ENCODE results near the gene NFYC. TPM values are rescaled to one million over a fixed set of nuclear protein-coding genes. Genes with fewer than 3 reads are reported as not detected.
A peak's percentile ranks its signal among the peaks of the same experiment; 100 is the strongest.

The NFYC gene
- total and polyA plus RNA-seq, 2 experiments from 2014 or later = 23.7 to 28.3 TPM

DNA sequence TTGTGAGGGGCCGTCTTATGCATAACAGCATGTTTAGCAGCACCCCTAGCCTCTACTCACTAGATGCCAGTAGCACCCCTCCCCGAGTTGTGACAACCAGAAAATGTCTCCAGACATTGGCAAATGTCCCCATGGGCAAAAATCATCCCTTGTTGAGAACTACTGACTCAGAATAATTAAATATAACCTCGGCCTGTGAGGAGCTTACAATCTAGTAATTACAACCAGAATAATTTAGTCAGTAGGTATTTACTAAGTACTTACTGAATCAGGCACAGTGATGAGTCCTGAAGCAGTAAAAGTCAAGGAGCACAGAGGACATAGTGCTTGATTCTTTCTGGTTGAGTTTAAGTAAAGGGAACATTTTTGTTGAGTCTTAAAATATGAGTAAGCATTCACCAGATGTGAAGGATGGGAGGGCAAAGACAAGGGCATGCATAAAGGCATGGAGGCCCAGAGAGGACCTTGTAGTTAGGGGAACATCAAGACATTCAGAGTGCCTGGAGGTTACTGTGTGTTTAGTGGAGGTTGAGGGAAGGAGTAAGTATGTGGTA is 48.0 kb downstream of the NFYC start:
- no peaks in the 10 kb centered on the region for H3K27me3 ChIP-seq (replicated peaks; ENCODE audit: insufficient read depth)
- H3K9ac ChIP-seq = no peak overlapping the region
- WGBS, 2 experiments (ENCODE audit: low coverage in 1 of 2, low lambda C conversion rate in 2 of 2, missing lambda C conversion rate in 2 of 2) = 63 to 65% methylated on average over 3 of the region's 3 CpGs
- no peak for TF ChIP-seq EZH2 (IDR thresholded peaks at IDR 0.05; ENCODE audit: insufficient read depth, poor library complexity, severe bottlenecking)
- TF ChIP-seq EZH2phosphoT487 (IDR thresholded peaks at IDR 0.05; ENCODE audit: insufficient read depth, low read depth) = no peak
- in situ Hi-C loops (cut with MboI) = no loop called here
- peaks cover 14% of the 10 kb centered on the region; the same call in 1 of the 2 replicates for H3K36me3 ChIP-seq (ENCODE audit: low read depth)
- peaks cover 17% of the 10 kb centered on the region for H3F3A ChIP-seq (ENCODE audit: insufficient read depth)
- H3K79me2 ChIP-seq (ENCODE audit: insufficient read depth) = peaks cover 42% of the 10 kb centered on the region
- no peaks in the 10 kb centered on the region for H3K9me3 ChIP-seq (ENCODE audit: low read depth)
- H3K27ac ChIP-seq = peak overlapping the region; percentile 32
- no peak overlapping the region for H3K4me2 ChIP-seq (ENCODE audit: unreplicated experiment)
- no peak overlapping the region for H3K4me3 ChIP-seq
- no peaks in the 10 kb centered on the region for H4K20me1 ChIP-seq (ENCODE audit: insufficient read depth)
- no peaks in the 10 kb centered on the region for H3K9me2 ChIP-seq (ENCODE audit: insufficient read depth)
- DNase-seq = peak; percentile 51
- H3K4me1 ChIP-seq (ENCODE audit: insufficient read depth) = peaks cover 14% of the 10 kb centered on the region; the same call in 1 of the 2 replicates
- no peak overlapping the region for H2AFZ ChIP-seq

DNA sequence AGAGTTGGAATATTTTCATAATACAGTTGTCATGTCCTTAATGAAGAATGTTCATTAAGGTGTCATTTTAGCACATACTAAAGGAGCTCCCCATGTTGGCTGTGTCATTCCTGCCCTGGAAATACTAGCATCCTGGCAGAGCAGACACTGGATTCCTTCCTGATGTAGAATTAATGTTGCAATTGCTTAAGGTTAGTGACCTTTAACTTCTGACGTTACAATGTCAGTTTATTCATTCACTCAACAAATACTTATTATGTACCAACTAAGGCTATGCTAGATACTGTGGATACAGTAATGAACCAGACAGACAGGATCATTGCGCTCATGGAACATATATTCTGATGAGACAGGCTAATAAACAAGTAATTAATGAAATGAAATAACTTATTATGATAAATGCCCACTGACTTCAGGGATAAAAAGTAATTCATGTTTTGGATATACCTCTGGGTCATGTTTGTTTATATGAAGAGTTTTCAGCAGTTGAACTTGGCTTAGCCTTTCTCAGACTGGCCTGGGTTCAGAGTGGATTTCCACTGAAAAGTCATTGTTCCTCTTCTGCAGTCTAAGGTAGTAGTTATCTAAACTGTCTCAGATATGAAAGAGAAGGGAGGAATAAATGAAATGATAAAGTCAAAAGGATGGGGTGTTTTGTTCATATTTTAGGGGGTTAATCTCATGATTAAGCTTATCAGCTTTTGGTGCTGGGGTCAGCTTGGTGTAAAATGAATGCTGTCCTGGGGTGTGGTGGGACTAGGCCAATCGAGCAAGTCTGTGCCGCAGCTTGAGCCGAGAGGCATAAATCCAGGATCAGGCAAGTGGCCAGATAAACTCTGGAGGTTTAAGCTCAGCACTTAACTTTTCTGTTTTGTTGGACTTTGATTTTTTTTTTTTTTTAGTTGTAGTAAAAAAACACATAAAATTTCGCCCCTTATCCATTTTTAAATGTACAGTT is 48.8 kb downstream of the NFYC start:
- Histone ChIP-seq H3K79me2 (ENCODE audit: insufficient read depth) (peaks cover 34% of the 10 kb centered on the region), H3K4me1 (ENCODE audit: insufficient read depth) (peaks cover 20% of the 10 kb centered on the region), H4K20me1 (ENCODE audit: insufficient read depth) (no peaks in the 10 kb centered on the region), H3K4me3 (no peak overlapping the region), H3K36me3 (ENCODE audit: low read depth) (peaks cover 14% of the 10 kb centered on the region; the same call in 1 of the 2 replicates), H2AFZ (no peak overlapping the region), H3K9me2 (ENCODE audit: insufficient read depth) (no peaks in the 10 kb centered on the region), H3K4me2 (ENCODE audit: unreplicated experiment) (no peak overlapping the region), H3F3A (ENCODE audit: insufficient read depth) (peaks cover 23% of the 10 kb centered on the region), H3K27ac (no peak overlapping the region), H3K27me3 (replicated peaks; ENCODE audit: insufficient read depth) (no peaks in the 10 kb centered on the region), H3K9ac (no peak overlapping the region), H3K9me3 (ENCODE audit: low read depth) (no peaks in the 10 kb centered on the region)
- TF ChIP-seq EZH2 (IDR thresholded peaks at IDR 0.05; ENCODE audit: insufficient read depth, poor library complexity, severe bottlenecking) (no peak), EZH2phosphoT487 (IDR thresholded peaks at IDR 0.05; ENCODE audit: insufficient read depth, low read depth) (no peak)
- DNase-seq = no peak
- WGBS, 2 experiments (ENCODE audit: low coverage in 1 of 2, low lambda C conversion rate in 2 of 2, missing lambda C conversion rate in 2 of 2) = 84 to 85% methylated on average over 6 of the region's 6 CpGs
- in situ Hi-C loops (cut with MboI) = no loop called here

DNA sequence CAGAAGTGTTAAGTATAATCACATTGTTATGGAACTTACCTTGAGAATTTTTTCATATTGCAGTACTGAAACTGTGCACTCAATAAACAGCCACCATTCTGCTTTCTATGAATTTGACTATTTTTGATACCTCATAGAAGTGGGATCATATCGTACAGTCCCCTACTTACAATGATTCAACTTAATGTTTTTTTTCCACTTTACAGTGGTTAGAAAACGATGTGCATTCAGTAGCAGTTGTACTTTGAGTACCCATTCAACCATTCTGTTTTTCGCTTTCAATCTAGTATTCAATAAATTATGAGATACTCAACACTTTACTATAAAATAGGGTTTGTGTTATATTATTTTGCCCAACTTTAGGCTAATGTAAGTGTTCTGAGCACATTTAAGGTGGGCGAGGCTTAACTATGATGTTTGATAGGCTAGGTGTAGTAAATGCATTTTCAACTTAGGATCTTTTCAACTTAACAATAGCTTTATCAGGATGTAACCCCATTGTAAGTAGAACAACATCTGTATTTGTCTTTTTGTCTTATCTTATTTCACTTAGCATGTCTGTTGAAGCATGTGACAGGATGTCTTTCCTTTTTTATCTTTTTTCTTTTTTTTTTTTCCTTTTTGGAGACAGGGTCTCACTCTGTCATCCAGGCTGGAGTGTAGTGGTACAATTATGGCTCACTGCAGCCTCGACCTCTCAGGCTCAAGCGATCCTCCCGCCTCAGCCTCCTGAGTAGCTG is 49.7 kb downstream of the NFYC start:
- no peak for DNase-seq
- Histone ChIP-seq H4K20me1 (ENCODE audit: insufficient read depth) (no peaks in the 10 kb centered on the region), H2AFZ (no peak overlapping the region), H3K79me2 (ENCODE audit: insufficient read depth) (peaks cover 30% of the 10 kb centered on the region), H3K4me1 (ENCODE audit: insufficient read depth) (peaks cover 24% of the 10 kb centered on the region), H3K4me2 (ENCODE audit: unreplicated experiment) (no peak overlapping the region), H3K36me3 (ENCODE audit: low read depth) (peaks cover 14% of the 10 kb centered on the region; the same call in 1 of the 2 replicates), H3F3A (ENCODE audit: insufficient read depth) (peaks cover 19% of the 10 kb centered on the region), H3K27ac (no peak overlapping the region), H3K9me3 (ENCODE audit: low read depth) (no peaks in the 10 kb centered on the region), H3K4me3 (no peak overlapping the region), H3K9ac (no peak overlapping the region), H3K27me3 (replicated peaks; ENCODE audit: insufficient read depth) (no peaks in the 10 kb centered on the region), H3K9me2 (ENCODE audit: insufficient read depth) (no peaks in the 10 kb centered on the region)
- WGBS, 2 experiments (ENCODE audit: low coverage in 1 of 2, low lambda C conversion rate in 2 of 2, missing lambda C conversion rate in 2 of 2) = 92 to 94% methylated on average over 7 of the region's 7 CpGs
- TF ChIP-seq EZH2 (IDR thresholded peaks at IDR 0.05; ENCODE audit: insufficient read depth, poor library complexity, severe bottlenecking) = no peak
- TF ChIP-seq EZH2phosphoT487 (IDR thresholded peaks at IDR 0.05; ENCODE audit: insufficient read depth, low read depth) = no peak
- in situ Hi-C loops (cut with MboI) = no loop called here

DNA sequence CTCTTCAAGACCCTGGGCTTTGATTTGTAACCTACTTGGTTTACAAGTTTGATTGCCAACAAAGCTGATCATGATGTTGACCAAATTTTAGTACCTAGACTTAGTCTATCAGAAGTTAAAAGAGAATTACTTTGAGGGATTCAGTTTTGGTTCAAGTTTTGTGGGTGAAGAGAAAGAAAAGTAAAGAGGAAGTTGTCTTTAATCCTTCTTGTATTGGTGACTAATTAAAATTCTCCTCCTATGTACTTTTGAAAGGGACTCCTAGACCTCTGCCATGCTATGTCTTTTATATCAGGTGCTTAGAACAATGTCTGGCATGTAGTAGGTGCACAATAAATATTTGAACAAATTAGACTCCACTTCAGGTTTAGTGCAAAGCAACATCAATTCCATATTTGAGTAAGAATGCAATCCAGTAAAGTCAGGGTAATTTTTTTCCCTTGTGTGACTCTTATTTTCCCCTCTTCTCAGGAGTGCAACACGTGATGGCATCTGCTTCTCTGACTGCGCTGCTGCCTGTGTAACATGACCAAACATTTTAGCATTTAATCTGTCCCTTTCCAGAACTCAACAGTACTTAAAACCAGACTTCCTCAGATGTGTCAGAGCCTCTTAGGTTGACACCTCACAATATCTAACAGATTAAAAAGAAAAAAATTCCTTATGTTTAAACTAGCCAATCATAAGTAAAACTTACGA is 51.0 kb downstream of the NFYC start:
- peaks cover 24% of the 10 kb centered on the region for H3K79me2 ChIP-seq (ENCODE audit: insufficient read depth)
- H3K4me2 ChIP-seq (ENCODE audit: unreplicated experiment) = no peak overlapping the region
- in situ Hi-C loops (cut with MboI) = no loop called here
- H4K20me1 ChIP-seq (ENCODE audit: insufficient read depth) = no peaks in the 10 kb centered on the region
- H3K36me3 ChIP-seq (ENCODE audit: low read depth) = peaks cover 14% of the 10 kb centered on the region; the same call in 1 of the 2 replicates
- no peaks in the 10 kb centered on the region for H3K27me3 ChIP-seq (replicated peaks; ENCODE audit: insufficient read depth)
- no peak overlapping the region for H3K27ac ChIP-seq
- DNase-seq = peak; percentile 51
- no peaks in the 10 kb centered on the region for H3K9me2 ChIP-seq (ENCODE audit: insufficient read depth)
- no peaks in the 10 kb centered on the region for H3K9me3 ChIP-seq (ENCODE audit: low read depth)
- H3K4me3 ChIP-seq = no peak overlapping the region
- H3F3A ChIP-seq (ENCODE audit: insufficient read depth) = peaks cover 19% of the 10 kb centered on the region
- H2AFZ ChIP-seq = no peak overlapping the region
- H3K4me1 ChIP-seq (ENCODE audit: insufficient read depth) = peaks cover 22% of the 10 kb centered on the region
- WGBS, 2 experiments (ENCODE audit: low coverage in 1 of 2, low lambda C conversion rate in 2 of 2, missing lambda C conversion rate in 2 of 2) = 64 to 65% methylated on average over 3 of the region's 3 CpGs
- no peak overlapping the region for H3K9ac ChIP-seq
- TF ChIP-seq EZH2 (IDR thresholded peaks at IDR 0.05; ENCODE audit: insufficient read depth, poor library complexity, severe bottlenecking) (no peak), EZH2phosphoT487 (IDR thresholded peaks at IDR 0.05; ENCODE audit: insufficient read depth, low read depth) (no peak)
